Inflammatory macrophage treated with lipopolysaccharide for 4 hours (primary cell): ENCODE data around the gene DCAF6.
"Not testable (repeated sequence)": the region's sequence is repeated elsewhere in the genome, so short reads cannot be mapped to it uniquely, and the experiment has no call there.

Experiments used
- DNase-seq: peaks from one replicate; pipeline ENCODE4 v3.0.0-alpha.2; 2020

DCAF6 gene

DNA sequence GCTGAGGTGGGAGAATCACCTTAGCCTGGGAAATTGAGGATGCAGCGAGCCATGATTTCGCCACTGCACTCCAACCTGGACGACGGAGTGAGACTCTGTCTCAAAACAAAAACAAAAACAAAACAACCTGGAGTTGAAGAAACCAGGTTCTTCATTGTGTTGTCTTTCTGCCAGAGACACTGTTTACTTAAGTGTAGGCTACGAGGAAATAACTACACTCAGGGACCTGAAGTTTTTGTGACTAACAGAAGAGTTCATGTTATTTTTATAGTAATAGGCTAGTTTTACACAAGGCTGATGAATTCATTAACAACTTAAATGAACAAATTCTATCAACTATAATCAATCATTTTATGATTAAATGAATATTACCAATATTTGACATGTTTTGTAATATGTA, 98.9 kb downstream of the DCAF6 start:
- no peak for DNase-seq

DNA sequence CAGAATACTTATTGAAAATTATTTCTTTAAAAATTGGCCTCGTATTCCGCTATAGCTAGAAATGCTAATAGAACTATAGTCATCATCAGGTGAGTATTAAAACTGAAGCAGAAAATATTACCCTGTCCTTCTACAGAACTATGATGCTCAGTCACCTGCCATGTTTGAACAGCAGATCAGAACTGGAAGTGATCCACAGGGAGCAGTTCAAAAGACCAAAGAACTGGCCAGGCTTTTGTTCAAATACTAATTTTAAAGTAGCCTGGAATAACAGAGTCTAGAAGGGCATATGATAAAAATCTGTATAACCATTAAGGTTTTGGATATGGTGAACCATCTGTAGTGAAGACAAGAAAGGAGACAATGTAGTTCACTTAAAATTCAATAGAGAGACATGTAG, 105.9 kb downstream of the DCAF6 start:
- no peak for DNase-seq

DNA sequence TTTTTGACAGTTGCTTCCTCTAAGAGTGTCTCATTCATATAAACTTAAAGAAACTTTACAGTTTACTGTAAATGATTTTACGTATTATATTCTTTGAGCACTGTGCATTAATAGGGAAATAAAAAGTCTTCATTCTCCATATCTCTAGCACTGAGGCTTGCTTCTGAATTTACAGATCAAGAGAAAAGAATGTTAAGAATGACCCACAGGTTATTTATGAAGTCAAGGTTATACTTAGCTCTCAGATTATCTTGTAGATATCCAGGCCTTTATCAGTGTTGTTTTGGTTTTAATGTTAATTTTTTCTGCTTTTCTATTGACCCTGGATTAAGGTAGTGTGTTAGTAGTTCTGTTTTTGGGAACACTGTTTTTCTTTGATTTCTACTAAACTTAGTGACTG, 108.8 kb downstream of the DCAF6 start:
- no peak for DNase-seq

DNA sequence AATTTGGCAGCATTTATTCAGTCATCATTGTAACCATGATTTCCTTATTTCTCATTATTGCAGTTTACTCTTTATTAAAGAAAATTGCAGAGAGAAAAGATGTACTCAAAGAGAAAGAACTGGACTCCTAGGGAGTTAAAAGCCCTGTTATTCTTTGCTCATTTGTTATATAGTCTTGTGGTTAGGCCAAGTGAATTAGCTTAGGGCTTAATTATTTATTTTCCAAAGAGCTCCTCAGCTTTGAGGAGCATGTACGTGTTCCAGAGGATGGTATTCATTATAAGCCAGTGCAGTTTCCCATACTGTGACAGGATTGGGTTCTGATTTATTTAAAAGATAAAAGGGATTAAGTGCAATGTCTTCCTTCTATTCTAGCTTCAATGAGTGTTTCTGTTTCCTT, 113.8 kb downstream of the DCAF6 start:
- DNase-seq = no peak

DNA sequence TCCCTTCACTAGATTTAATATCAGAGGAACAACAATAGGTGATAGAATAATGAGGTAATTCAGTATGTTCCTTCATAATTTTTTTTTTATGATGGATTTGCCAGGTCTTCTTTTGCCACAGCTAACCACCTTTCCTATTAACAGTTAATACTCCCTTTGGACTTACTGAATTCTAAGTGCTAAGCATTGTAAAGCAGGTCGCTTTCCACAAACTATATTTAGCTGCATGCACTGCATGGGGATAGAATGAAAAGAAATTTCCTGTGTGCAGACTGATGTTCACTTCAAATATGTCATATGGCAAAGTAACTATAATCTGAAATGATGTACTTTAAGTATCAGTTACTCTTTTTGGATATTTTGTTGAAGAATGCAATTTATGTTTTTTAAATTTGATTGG, 114.4 kb downstream of the DCAF6 start:
- no peak for DNase-seq

DNA sequence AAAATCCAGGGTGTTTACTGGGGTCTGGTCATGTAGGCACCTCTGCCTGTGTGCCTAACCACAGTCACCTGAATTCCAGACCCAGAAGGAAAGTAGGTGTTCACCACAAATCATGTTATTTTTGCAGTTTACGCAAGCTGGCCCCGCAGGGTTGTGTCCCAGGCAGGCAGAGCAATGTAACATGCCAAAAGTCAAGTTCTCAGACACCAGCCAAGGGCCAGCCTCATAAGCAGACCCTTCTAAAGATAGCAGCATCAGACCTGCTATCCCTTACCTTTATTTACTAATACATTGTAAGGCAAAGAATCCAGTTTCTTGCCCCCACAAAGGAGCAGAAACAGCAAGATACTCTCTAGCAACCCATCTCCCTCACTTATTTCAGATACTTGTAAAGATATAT, 117.2 kb downstream of the DCAF6 start:
- DNase-seq = no peak

DNA sequence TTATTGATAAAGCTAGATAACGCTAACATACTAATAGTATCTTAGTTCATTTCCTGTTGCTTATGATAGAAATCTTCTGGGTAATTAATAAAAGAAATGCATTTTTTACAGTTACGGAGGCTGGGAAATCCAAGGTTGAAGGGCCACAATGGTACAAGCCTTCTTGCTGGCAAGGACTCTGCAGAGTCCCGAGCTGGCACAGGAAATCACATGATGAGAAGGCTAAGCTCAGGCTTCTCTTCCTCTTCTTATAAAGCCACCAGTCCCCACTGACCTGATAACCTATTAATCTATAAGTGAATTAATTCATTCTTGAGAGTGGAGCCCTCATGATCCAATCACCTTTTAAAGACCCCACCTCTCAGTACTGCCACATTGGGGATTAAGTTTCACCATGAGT, 117.6 kb downstream of the DCAF6 start:
- peak; percentile 43 for DNase-seq

DNA sequence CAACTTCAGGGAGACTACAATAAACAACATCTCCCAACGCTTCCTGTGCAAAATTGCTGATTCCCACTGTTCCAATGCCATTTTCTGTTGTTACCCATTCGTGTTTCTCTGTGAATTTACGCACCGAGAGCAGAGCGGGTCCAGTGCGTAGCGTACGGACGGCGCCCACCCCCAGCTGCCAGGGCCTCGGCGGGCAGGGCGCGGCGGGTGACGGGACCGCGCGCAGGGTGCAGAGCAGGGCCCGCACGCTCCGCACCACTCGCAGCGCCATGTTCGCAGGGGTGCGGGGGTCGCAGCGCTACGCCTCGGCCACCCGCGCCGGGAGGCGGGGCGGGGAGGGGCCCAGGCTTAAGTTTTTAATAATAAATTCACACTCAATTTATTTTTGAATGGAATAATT, 119.7 kb downstream of the DCAF6 start:
- DNase-seq = not testable (repeated sequence)

DNA sequence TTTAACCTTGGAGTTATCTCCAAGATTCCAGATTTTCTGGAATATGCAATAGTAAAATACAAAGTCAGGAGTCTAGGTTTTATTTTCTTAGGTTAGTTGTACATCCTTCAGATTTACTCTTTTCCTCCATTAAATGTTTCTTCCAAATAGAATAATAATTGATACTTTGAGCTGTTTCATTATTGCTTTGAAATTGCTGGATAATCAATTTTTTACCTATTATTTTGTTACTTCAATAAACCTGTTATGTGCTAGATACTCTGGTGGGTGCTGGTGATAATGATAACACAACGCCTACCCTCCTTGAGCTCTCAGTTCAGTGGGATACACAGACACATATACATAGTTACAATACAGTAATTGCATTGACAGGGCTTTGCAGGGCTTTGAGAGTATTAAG, 120.9 kb downstream of the DCAF6 start:
- DNase-seq = no peak

DNA sequence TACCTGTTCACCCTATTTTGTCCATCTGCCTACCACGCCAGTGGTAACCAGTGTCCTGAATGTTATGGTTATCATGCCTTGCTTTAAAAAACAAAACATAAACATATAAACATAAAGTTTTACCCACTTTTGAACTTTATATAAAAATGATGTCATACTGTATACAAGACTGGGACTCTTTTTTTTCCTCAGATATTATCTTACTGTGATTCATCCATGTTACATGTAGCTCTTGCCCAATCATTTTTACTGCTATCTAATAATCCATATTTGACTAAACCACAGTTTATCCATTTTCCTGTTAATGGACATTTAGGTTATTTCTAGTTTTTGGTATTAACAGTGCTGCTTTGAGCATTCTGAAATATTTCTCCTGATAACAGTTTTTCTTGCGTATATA, 121.4 kb downstream of the DCAF6 start:
- no peak for DNase-seq

DNA sequence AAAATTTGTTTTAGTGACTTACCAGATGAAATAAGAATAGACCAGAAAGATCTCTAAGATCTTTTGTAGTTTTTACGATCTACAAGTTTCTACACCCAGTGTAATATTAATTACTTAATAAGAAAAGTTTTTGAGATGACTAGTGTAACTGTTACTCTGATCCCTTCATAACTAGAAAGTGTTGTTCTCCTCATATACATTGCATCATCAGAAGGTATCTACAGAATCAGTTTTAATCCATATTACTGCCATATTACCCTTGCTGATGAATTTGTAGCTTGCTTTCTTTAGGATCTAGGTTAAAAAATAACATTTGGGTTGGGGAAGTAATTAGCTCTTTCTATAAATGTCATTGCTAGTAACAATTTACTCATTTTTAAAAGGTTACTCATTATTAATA, 127.7 kb downstream of the DCAF6 start:
- no peak for DNase-seq

DNA sequence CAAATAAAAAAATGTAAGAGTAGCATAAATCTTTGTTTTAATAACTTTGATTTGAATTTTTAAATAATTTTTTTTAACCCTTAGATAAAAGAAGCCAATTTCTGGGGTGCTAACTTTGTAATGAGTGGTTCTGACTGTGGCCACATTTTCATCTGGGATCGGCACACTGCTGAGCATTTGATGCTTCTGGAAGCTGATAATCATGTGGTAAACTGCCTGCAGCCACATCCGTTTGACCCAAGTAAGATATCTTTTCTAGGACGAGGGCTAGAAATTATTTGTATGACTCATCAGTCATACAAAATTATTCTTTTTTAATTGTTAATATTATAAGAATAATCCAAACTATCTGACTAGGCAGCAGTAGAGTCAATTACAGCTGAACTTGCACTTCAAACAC, 129.0 kb downstream of the DCAF6 start:
- no peak for DNase-seq

DNA sequence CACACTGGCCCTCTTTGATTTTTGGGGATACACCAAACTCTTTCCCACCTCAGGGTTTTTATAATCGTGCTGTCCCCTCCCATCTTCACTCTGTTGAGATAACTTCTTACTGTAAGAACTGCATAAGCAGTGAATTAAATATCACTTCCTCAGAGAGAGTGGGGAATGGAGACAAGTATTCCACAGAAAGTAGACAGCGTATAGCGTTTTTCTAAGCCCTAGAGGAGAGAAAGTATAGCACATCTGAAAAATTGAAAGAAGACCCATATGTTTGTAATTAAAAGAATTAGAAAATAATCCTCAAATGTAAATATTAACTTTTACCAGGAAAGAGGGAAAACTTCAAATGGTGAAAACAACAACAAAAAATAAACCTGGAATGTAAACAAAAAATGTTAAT, 132.9 kb downstream of the DCAF6 start:
- DNase-seq = no peak

DNA sequence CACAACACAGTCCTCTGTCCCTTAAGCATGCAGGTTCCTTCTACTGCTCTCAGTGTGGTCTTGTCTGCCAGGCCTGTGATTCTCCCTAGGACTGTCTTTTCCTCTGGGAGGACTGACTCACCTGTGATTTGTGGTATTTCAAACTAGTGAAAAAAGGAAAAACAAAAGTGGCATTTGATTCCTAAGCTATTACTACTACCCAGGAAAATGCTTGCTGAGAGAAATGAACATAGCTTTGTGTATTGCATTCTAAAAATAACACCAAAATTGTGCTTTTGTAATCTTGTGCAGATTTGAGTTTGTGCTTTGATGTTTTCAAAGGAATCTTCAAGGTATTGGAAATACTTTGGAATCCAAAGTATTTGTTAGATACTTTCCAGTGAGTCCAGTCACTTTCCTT, 143.3 kb downstream of the DCAF6 start:
- DNase-seq = no peak

DNA sequence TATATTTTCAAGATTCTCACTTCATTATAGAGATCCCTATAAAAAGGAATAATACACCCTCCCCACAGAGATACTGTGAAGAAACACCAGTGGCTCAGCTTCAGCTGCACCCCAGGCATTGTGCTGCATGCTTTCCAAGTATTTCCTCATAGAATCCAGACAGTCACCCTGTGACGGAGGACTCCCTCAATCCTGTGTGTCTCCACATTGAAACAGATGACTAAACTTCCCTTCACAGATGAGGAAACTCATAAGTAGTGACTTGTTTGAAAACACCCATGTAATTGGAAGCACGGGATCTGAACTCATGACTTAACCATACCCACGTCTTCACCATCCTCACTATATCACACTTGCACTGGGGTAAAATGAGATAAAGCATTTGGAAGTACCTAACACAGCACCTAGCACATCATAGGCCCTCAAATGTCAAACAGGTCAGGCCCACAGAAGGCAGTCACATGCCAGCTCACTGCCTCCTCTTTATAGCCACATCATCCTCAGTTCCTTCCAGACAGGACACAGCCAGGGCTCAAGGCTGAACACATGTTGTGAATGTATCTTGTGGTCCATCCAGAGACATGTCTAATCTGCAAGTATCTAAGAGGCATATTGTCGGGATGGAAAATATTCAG, 145.0 kb downstream of the DCAF6 start:
- DNase-seq = peak; percentile 98

DNA sequence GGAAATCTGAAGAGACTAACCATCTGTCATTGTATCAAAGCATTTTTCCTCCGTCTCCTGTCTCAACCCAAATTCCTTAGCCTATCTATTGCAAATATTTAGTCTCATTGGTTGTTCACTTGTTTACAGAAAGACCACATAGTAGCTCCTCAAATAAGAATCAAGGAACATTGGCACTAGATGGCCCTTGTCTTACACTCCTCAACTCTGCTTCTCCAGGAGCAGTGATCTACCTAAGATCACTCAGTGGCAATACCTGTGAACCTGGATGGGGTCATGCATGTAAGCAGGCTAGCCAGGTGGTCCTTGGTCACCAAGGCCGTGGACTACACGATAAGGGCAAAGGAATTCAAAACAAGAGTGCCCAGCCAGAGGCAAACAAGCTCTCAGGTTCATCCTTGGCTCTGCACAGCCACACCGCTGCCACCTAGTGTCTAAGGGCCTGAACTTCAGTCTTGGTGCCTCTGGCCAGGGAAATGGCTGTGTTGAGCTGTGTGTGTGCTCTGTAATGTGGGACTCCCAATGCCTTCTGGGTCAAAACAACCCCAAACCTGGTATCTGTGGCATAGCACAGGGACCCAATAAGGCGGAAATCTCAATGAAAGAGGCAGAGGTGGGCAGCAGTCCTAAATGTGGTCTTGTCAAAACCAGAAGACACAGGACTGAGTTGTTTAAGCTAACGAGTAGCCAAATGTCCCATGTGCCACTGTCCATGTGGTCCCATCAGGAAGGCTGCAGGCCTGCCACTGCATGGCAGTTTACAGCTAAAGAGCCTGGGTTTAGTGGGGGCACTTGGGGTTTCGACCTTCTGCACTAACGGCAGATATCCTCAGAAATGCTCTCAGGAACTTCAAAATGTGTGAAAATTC, 145.8 kb downstream of the DCAF6 start:
- peak; percentile 82 for DNase-seq

DNA sequence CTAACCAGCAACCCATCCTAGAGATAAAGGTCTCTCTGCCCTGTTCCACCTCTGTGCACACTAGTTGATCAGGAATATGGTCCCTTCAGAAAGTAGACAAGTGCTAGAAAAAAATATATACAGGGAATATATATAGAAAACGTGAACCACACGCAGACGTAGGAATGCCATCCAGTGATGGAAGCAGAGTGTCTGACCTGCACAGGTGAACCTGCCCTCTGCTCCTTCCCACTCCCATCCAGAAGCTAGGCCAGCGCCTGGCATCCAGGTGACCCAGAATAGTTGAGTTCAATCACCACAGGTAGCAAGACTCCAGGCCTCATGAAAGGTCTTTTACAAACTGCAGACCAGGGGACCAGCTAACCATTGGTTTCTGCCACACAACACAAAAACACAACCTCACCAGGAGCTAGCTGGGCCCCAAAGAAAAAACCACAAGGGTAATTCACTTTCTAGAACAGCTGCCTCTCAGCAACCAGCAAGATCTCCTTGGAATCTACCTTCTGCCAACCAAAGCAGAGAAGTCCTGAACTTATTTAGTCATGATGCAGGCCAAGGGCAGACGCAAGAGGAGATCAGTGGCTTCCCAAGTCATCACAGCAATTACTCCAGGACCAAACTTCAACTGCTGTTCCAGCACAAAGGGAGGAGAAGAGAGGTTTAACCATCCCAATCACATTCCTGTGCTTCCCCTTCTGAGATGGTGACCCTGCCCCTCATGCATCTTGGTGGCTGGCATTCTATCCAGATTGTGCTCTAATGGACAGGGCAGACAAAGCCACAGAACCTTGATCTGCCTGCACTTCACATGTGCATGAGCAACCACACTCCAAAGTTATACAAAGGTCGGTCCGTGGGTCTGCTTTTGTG, 147.2 kb downstream of the DCAF6 start:
- no peak for DNase-seq

DNA sequence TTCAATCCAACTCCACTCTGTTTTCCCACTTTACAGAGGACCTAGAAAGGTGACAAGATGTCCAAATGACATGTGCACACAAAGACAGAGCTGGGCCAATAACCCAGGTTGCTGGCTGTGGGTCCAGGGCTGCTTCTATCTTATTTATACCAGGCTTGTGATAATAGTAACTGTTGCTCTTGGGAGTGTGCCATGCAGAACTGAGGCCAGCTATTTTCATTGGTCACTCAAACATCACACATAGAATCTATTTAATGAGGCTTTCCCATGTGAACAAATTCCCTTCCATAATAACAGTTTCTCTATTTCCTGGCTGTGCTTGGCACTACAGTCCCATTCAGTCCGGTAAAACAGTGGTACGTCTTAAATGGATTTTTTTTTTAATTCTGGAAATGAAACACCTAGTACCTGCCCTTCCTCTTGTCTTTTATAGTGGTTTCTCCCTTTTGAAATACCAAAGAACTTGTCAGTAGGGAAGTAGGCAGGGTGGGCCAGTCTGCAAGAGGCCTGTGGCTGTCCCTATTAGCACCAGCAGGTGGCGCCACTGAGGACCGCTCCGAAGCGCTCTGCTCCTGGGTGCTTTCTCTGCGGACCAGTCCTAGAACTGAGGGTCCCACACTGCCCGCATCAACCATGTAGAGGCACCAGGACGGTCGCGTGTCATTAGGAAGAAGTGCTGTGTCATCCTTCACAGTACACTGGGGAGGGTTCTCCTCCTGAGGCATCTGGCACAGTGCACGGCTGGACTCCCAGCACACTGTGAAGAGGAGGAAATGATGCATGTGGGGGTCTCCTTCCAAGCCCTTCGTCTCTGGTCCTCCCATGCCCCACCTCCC, 148.1 kb downstream of the DCAF6 start:
- DNase-seq = peak; percentile 74

DNA sequence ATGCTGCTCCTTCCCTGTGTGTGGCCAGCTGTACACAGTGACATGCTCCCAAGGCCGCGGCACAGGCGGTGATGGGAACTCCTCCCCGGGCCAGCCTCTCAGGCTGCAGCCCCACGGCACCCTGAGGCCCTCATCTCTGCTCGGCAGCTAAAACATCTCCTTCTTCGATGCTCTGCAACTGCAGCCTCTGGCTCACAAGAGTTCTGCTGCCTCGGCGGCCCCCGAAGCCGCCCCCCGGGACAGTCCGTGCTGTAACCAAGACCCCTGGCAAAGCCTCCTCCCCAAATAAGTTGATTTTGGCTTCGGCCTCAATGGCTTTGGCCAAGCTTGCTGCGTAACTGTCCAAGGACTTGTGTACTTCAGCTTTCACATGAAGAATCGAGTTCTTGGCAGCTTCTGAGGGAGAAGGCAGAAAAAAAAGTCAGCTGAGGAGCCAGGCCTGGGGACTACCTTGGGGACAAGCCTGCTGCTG, 149.0 kb downstream of the DCAF6 start:
- DNase-seq = no peak

DNA sequence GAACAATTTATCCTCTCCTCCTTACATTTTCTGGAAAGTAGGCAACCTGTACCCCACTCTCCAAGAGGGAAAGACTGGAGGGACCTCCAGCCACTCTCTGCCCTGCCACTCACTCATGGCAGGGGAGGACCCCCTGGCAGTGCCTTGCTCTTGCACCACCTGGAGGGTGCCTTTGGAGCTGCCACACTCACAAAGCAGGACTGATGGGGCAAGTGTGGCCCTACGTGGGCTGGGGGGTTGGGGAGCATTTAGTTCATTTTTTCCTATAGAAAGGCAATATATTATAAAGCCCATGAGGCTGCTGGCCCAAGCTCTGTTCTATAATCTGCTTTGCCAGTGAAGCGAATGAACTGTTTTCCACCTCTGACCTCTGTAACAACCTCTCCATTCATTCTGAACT, 150.0 kb downstream of the DCAF6 start:
- no peak for DNase-seq

DNA sequence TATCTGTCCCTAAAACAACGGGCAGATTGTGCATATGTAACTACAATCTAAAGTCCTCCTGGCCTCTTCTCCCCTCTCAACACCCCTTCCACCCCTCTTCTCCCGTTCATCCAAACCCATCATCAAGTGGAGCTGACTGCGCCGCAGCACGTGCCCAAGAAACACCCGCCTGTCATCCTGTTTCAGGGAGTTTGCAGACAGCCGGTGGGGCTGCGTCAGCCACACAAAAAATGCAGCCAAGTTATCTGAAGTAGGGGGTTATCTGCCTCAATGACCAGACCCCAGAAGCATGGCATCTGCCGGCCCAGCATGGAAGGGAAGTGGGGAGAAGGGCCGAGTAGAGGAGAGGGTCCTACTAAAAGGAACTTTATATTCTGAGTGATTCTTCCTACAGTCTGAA, 151.2 kb downstream of the DCAF6 start:
- DNase-seq = no peak

DNA sequence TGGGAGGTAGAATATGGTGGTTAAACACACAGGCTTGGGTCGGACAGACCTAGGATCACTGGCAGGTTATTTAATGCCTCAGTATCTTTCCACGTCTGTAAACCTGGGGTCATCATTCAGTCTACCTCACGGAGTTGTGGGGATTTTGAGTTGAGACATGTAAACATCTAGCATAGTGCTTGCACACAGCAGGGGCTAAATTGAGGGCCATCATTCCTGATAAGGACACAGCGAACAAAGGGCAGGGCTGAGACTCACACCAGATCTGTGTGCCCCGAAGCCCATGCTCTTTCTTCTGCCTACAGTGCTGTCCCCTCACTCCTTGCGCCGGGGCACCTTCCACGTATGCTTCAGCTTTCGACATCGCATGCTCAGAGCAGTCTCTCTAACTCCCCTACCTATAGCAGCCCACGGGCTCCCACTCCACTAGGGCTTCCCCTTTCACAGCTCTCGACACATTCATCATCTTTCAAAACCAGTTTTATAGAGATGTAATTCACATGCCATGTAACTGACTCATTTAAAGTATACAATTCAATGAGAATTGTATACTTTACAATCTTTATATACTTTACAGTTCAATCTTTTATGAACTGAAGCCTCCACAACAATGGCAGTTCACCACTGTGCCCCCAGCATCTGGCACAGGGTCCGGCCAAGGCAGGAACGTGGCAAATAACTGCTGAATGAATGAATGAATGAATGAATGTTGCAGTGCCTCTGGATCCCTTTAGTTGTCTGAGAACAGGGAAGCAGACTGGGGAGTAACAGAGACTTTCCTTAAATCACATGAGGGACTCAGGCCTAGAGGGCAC, 152.2 kb downstream of the DCAF6 start:
- DNase-seq = no peak
